ENCODE results near the gene RNF150. TPM values are rescaled to one million over a fixed set of nuclear protein-coding genes. Genes with fewer than 3 reads are reported as not detected.
"Not testable (repeated sequence)": the region's sequence is repeated elsewhere in the genome, so short reads cannot be mapped to it uniquely, and the experiment has no call there.

The RNF150 gene
- total RNA-seq, 2 donors from 2014 or later = 11.7 to 12.3 TPM

DNA sequence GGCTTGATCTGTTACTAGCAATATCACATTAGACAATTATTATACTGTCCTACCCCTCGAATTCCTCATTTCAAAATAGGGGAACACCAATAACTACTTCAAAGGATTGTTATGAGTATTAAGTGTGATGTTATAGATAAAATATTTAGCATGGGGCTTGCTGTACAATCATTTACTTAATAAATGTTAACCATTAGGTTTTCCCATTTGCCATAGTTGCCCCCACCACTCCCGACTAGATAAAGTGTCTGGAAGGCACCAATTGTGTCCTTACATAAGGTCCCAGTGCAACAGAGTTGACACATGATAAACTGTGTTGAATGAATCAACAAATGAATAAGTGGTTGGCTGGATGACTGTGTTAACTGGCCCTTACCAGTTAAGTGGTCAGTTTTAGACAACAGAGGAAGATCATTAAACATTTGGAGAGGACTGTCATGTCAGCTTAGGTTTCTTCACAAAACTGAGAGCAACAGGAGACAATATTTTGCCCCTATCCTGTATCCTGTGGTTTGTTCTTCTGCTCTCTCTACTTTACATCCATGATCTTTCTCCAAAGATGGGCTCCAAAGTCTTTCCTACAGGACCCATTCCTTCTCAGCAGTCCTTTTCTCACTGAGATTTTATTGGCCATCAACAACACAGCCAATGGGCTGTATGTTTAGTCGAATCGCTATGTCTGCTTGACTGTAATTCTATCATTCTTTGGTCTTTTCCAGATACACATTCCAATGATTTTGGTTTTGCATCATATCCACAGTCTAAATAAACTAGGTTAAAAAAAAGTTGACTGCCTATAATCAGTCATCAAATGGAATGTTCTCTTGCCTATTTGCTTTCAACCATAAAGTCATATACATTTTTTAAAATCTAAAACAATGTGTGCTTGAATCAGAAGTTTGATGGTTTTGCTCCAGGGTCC is 74.4 kb downstream of the RNF150 start:
- no peaks in the 10 kb centered on the region for H3K27me3 ChIP-seq (replicated peaks; ENCODE audit: insufficient read depth)
- no peaks in the 10 kb centered on the region for H3K9me3 ChIP-seq
- WGBS = 81% methylated on average over 4 of the region's 4 CpGs
- intact Hi-C loops (cut with DNase I) = no loop called here
- H3K27ac ChIP-seq = no peak overlapping the region
- H3K4me3 ChIP-seq = no peak overlapping the region
- TF ChIP-seq, protein P1, sequence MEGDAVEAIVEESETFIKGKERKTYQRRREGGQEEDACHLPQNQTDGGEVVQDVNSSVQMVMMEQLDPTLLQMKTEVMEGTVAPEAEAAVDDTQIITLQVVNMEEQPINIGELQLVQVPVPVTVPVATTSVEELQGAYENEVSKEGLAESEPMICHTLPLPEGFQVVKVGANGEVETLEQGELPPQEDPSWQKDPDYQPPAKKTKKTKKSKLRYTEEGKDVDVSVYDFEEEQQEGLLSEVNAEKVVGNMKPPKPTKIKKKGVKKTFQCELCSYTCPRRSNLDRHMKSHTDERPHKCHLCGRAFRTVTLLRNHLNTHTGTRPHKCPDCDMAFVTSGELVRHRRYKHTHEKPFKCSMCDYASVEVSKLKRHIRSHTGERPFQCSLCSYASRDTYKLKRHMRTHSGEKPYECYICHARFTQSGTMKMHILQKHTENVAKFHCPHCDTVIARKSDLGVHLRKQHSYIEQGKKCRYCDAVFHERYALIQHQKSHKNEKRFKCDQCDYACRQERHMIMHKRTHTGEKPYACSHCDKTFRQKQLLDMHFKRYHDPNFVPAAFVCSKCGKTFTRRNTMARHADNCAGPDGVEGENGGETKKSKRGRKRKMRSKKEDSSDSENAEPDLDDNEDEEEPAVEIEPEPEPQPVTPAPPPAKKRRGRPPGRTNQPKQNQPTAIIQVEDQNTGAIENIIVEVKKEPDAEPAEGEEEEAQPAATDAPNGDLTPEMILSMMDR (IDR thresholded peaks at IDR 0.05) = no peak
- TF ChIP-seq POLR2AphosphoS5 (IDR thresholded peaks at IDR 0.05) (no peak), POLR2A (IDR thresholded peaks at IDR 0.05) (no peak)
- no peaks in the 10 kb centered on the region for H3K36me3 ChIP-seq
- no peak for DNase-seq (ENCODE audit: low spot score)
- H3K4me1 ChIP-seq (replicated peaks) = no peaks in the 10 kb centered on the region

DNA sequence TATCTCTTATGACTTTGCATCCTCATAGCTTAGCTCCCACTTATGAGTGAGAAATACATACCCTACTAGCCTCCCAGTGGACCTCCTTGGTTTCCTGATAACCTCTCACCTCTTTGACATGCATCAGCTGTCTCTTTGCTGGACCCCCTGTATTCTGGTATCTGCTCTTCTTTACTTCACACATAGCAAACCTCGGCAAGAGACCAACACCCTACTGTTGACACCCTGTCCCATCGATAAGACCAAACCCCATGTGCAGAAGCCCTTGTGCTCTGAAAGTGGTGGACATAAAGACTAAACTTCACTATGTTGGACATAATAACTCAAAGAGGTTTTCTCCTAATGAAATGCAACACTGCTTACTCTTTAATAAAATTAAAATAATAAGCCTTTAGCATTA is 75.7 kb downstream of the RNF150 start:
- Histone ChIP-seq H3K36me3 (no peaks in the 10 kb centered on the region), H3K4me3 (no peak overlapping the region), H3K27me3 (replicated peaks; ENCODE audit: insufficient read depth) (no peaks in the 10 kb centered on the region), H3K27ac (no peak overlapping the region), H3K9me3 (no peaks in the 10 kb centered on the region), H3K4me1 (replicated peaks) (no peaks in the 10 kb centered on the region)
- no peak for TF ChIP-seq POLR2AphosphoS5 (IDR thresholded peaks at IDR 0.05)
- TF ChIP-seq, protein P1 (IDR thresholded peaks at IDR 0.05) = no peak
- TF ChIP-seq POLR2A (IDR thresholded peaks at IDR 0.05) = no peak
- intact Hi-C loops (cut with DNase I) = no loop called here
- WGBS = 88% methylated on average over 2 of the region's 2 CpGs
- DNase-seq (ENCODE audit: low spot score) = no peak

DNA sequence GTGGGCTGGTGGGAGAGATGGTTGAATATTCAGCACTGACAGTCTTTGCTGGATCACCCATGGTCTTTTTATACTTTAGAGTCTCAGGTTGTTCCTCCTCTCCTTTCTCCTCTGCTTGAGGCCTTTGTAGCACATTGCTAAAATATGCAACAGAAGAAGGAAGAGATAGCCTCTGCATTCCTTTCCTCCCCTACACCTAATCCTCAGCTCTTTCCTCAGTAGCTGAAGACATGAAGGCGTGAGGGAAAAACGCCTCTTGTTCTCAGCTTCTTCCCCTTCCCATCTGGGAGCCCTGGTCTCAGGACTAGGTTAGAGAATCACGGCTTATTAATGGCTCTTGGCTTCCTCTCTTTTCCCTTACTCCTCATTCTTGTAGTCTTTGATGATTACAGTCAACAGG is 76.8 kb downstream of the RNF150 start:
- DNase-seq (ENCODE audit: low spot score) = no peak
- H3K27me3 ChIP-seq (replicated peaks; ENCODE audit: insufficient read depth) = no peaks in the 10 kb centered on the region
- H3K9me3 ChIP-seq = no peaks in the 10 kb centered on the region
- no peaks in the 10 kb centered on the region for H3K36me3 ChIP-seq
- no peaks in the 10 kb centered on the region for H3K4me1 ChIP-seq (replicated peaks)
- H3K27ac ChIP-seq = no peak overlapping the region
- H3K4me3 ChIP-seq = no peak overlapping the region
- intact Hi-C loops (cut with DNase I) = no loop called here
- WGBS = 82% methylated on average over 3 of the region's 3 CpGs
- TF ChIP-seq POLR2AphosphoS5 (IDR thresholded peaks at IDR 0.05) = no peak
- TF ChIP-seq, protein P1 (IDR thresholded peaks at IDR 0.05) = no peak

DNA sequence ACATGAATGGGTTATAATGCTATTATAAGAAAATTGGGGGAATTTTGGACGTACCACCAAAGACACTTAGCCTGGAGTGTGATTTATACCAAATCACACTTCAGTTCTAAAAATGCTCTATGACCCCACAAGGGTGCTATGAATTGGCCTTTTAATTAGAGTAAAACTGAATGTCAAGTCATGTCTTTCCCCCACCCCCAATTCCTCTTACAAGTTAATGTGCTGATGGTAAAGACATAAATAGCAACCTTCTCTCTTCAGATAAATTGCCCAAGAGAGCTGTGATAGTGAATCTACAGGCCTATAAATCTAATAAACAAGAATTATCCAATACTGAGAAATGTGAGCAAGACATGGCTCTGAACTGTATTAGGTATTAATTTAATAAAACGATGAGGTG is 78.8 kb downstream of the RNF150 start:
- H3K4me1 ChIP-seq (replicated peaks) = no peaks in the 10 kb centered on the region
- no peak overlapping the region for H3K27ac ChIP-seq
- no peak overlapping the region for H3K4me3 ChIP-seq
- intact Hi-C loops (cut with DNase I) = no loop called here
- no peaks in the 10 kb centered on the region for H3K27me3 ChIP-seq (replicated peaks; ENCODE audit: insufficient read depth)
- H3K36me3 ChIP-seq = no peaks in the 10 kb centered on the region
- TF ChIP-seq POLR2AphosphoS5 (IDR thresholded peaks at IDR 0.05) (no peak), POLR2A (IDR thresholded peaks at IDR 0.05) (no peak)
- TF ChIP-seq, protein P1 (IDR thresholded peaks at IDR 0.05) = no peak
- 91% methylated on average over 2 of the region's 2 CpGs for WGBS
- no peak for DNase-seq (ENCODE audit: low spot score)
- H3K9me3 ChIP-seq = no peaks in the 10 kb centered on the region

DNA sequence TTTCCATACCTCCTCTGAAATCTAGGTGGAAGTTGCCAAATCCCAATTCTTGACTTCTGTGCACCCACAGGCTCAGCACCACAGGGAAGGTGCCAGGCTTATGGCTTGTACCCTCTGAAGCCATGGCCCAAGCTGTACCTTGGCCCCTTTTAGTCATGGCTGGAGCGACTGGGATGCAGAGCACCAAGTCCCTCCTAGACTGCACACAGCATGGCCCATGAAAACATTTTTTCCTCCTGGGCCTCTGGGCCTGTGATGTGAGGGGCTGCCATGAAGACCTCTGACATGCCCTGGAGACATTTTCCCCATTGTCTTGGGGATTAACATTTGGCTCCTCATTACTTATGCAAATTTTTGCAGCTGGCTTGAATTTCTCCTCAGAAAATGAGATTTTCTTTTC is 82.3 kb downstream of the RNF150 start:
- WGBS = 83% methylated on average over 1 of the region's 1 CpG
- H3K4me3 ChIP-seq; H3K36me3 ChIP-seq; H3K4me1 ChIP-seq (replicated peaks); DNase-seq (ENCODE audit: low spot score); H3K27ac ChIP-seq; H3K9me3 ChIP-seq; H3K27me3 ChIP-seq (replicated peaks; ENCODE audit: insufficient read depth); intact Hi-C loops (cut with DNase I): not testable (repeated sequence)
